ENCODE data around the gene SLC35A2.

DNA sequence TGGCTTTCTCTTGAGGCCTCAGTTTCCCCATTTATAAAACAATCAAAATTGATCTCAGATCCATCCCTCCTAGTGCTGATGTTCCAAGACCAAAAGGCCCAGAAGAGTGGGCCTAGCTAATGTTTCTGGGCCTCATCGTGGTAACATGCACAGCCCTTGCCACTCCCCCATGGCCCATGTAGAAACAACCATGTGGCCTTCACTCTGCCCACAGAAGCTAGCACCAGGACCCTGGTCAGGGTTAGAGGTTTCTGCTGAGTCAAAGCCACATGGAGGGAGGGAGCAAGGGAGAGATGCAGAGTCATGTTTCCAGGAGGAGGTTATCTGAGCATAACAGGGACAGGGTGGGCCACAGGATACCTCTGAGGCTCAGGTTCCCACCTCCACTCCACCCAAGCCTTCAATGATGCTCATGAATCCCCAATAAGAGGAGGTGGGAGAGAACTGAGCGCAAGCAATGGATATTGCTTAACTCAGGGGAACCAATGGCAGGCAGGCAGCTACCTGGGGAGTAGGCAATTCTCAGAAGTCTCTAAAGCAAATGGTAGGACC, 29.0 kb upstream of the SLC35A2 start:
- no peak for TF ChIP-seq RAD21 (IDR thresholded peaks at IDR 0.05; ENCODE audit: low read length)
- no peak for TF ChIP-seq POLR2A (IDR thresholded peaks at IDR 0.05; ENCODE audit: low read depth, low read length)
- TF ChIP-seq CTCF (conservative IDR thresholded peaks at IDR 0.05; ENCODE audit: low read depth, low read length), result no peak

Data from IMR-90 (cell line).